ENCODE data around the gene KRTAP10-3.
"Not testable (repeated sequence)": the region's sequence is repeated elsewhere in the genome, so short reads cannot be mapped to it uniquely, and the experiment has no call there.

The KRTAP10-3 gene

DNA sequence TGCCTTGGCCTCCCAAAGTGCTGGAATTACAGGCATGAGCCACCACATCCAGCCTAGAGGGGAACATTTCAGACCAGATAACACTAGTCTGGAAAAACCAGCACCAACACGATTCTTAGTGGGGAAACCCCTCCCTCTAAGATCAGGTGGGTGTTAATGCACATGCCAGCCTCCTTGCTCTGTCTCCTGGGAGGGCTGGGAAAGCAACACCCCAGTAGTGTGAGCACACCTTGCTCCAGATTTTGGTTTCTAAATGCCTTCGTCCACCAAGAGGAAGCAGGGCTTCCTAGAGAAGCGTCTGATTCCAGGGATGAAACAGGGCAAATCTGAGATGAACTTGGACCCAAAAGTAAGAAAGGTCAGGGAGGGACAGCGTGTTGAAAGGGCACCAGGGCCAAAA lies 12.7 kb upstream of the KRTAP10-3 start:
- no peak for DNase-seq (ENCODE audit: low spot score)

DNA sequence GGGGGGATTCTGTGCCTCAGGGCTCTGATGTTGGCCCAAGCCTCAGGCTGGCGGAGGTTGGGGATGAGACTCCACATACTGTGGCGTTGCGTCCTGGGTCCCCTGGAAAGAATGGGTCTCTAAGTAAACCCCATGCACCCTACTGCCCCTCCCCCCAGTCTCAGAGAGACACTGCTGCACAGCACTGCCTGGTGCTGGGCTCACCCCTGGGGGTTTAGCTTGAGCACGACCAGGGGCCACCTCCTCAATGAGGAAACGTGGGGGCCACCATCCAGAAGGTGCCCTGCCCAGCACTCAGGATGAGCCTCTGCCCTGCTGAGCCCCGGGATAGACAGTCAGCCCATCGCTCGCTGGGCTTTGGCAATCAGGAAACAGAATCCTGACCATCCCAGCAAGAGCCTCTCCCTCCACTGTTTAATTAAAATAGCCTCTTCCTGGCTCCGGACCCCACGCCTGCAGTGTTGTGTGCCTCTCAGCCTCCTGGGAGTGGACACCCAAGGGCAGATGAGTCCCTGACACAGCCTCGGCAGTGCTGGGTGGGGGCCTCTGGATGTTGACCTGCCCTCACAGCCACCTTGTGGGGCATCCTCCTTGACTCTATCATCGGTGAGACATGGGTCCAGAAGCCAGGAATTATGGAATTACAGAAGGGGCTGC lies 11.4 kb upstream of the KRTAP10-3 start:
- no peak for DNase-seq (ENCODE audit: low spot score)

DNA sequence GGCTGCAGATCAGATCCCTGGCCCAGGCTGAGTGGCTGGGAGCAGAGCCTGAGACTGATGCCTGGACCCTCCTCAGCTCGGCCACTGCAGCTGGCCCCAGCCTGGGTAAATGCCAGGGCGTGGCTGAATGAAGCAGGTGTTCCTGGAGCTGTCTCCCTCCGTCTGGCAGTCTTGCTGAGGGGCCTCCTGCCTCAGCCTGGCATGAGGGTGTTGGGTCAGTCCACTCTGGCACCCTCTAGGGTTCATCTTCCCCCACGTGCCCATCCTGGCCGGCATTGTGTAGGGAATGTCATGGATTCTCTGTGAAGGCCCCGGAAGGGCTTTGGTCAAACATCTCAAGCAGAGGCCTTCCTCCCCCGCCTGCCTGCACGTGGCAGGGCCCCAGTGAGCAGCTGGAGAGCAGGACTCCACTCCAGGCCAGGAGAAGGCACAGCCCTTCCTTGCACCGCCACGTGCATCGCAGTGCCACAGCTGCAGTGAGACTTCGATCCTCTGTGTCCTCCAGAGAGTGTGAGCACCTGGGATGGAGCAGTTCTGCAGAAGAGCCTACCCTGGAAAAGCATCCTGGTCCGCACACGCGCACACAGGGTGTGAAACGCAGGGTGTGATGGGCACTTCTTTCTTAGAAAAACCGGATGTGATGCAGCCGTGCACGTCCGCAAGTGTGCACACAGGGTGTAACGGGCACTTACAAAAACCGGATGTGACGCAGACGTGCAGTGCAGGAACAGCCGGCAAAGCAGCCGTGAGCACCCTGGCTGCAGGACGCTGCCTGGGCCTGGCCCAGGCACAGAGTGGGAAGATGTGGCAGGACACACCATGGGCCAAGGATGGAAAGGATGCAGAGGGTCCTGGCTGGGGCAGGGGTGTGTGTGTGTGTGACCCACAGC lies 10.3 kb upstream of the KRTAP10-3 start:
- no peak for DNase-seq (ENCODE audit: low spot score)

DNA sequence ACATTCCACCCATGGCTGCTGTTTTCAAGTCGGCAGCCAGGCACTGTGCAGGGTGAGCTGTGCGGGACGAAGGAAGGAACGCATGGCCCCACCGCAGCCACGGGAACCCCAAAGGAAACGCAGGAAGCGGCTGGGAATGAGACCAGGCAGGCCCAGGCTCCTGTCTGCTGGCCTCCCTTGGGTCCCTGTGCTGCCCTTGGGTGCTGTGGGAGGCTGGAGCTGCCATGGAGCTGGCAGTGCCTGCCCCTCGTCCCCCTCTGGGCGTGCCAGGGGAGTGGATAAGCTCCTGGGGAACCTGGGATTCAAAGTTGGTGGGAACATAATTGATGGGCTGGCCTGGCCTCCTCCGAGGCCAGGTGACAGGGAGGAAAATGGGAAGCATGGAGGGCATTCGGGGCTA lies 9.7 kb upstream of the KRTAP10-3 start:
- DNase-seq (ENCODE audit: low spot score), result no peak

DNA sequence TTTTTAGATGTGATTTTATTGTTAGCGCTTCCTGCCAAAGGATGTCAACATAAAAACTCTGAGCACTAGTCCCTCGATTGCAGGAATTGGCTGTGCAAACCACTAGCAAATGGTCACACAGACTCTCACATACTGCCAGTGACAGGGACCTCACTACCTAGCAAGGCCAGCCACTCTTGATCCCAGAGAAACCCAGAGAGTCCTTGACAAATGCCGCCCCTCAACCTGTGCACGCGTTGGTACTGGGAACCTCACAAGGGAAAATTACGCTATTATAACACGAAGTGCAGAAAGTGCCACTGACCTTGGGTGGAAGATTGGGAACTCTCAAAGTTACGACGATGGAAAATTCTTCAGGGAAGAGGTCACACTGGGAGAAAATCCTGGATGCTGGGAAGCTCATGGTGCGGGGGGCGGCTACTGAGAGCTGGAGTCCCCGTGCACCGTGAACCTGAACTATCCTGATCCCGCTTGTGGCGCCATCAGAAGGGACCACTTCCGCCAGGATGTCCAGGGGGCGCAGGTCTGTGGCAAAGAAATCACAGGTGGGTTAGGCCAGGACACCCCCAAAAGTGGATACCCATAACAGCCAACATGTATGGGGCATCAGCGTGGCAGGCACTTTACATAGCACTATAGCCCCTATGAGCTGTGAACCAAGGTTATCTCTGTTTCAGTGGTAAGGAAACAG lies 9.0 kb upstream of the KRTAP10-3 start:
- DNase-seq (ENCODE audit: low spot score), result no peak

DNA sequence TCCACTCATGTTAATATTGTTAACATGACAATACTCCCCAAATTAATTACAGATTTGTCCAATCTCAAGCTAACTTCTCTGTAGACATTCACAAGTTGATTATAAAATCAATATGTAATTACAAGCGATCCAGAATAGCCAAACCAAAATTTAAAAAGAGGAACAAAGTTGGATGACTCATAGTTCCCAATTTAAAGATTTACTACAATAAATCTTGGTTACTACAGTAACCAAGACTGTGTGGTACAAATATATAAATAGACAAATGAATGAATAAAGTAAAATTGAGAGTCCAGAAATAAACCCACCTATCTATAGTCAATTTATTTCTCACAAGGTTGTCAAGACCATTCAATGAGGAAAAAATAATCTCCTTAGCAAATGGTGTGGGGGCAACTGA lies 7.8 kb upstream of the KRTAP10-3 start:
- DNase-seq (ENCODE audit: low spot score), result no peak

DNA sequence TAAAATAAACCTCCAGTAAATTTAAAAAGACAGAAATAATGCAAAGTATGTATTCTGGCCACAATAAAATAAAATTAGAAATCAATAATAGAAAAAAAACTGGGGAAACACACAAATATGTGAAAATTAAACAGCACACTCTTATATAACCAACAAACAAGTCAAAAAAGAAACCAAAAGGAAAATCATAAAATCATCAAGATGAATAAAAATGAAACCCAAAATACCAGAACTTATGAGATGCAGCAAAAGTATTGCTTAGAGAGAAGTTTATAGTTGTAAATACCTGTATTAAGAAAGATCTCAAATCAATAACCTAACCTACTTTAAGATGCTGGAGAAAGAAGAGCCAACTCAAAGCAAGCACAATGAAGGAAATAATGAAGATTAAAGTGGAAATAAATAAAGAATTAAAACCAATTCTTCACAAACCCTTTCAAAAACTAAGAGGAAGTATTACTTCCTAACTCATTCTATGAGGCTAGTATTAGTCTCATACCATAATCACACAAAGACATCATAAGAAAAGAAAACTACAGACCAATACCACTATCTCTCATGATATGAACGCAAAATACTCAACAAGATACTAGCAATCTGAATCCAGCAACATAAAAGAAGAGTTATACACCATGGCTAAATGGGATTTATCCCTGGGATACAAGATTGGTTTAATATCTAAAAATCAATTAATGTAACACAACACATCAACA lies 6.4 kb upstream of the KRTAP10-3 start:
- DNase-seq (ENCODE audit: low spot score), result no peak

DNA sequence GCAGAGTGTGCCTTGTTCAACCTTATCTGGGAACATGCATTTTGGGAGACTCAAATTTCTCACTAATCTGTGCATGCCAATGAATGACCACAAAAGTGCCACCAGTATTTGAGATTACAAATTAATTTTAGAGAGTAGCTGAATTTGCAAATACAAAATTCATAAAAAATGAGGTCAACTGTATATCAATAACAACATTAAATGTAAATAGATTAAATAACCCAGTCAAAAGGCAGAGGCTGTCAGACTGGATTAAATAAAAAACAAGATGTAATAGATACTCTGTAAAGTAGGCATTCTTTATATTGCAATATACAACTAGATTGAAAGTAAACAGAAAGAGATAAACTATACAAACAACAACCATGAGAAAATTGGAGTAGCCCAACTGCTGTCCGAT lies 5.5 kb upstream of the KRTAP10-3 start:
- DNase-seq (ENCODE audit: low spot score), result no peak

DNA sequence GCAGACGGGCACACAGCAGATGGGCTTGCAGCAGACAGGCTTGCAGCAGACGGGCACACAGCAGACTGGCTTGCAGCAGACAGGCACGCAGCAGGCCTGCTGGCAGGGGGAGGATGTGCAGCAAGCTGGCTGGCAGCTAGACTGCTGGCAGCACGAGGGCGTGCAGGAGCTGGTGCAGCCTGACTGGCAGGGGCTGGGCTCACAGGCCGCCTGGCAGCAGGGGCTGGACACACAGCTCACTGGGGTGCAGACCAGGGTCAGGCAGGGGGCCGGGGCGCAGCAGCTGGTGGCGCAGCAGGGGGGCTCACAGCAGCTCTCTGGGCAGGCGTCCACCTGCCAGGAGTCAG lies 293 bp downstream of the KRTAP10-3 start:
- not testable (repeated sequence) for DNase-seq (ENCODE audit: low spot score)

DNA sequence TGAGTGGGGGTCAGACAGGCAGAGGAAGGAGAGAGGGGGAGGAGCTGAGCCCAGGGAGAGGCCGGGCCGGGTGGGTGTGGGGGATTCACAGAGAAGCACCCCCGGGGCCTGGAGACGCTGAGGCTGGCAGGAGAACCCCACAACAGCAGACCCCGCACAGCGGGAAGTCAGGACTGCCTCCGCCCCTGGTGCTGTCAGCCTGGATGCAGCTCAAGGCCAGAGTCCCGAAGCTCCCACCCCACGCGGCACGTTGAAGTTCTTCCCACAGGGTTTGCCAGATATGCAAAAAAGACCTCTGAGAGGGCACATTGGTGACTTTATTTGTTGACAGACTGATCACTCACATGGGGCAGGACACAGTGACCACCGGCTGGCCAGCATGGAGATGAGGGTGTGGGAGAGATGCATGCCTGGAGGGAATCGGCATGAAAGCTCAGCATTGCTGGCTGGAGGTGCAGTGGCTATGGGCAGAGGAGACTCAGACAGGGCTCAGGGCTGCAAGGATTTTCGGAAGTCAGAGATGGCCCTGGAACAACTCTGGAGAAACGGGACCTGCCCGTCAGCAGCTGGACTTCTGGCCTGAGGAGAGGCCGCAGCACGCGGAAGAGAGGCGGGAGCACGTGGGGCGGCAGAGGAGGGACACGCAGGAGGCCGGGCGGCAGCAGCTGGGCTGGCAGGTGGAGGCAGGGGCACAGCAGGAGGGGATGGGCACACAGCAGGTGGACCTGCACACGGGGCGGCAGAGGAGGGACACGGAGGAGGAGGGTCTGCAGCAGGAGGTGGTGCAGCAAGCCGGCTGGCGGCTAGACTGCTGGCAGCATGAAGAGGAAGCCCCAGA lies 885 bp downstream of the KRTAP10-3 start:
- no peak for DNase-seq (ENCODE audit: low spot score)

DNA sequence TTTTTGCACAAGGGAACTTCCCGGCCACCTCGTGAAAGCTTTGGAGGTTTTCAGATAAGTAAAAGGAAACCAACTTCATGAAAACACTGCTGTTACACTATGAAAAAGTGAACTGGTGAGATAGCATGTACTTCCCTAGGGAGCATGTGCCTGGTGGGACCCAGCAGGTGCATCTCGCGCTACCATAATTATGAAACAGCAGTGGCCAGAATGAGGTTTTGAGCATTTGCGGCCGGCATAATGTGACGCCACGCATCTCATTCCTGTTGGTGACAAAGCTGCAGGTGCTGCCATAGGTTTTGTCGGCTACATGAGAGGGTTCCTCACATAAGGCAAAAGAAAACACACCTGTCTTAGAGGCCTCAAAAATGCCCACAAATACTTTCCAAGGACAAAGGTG lies 1.7 kb downstream of the KRTAP10-3 start:
- no peak for DNase-seq (ENCODE audit: low spot score)

DNA sequence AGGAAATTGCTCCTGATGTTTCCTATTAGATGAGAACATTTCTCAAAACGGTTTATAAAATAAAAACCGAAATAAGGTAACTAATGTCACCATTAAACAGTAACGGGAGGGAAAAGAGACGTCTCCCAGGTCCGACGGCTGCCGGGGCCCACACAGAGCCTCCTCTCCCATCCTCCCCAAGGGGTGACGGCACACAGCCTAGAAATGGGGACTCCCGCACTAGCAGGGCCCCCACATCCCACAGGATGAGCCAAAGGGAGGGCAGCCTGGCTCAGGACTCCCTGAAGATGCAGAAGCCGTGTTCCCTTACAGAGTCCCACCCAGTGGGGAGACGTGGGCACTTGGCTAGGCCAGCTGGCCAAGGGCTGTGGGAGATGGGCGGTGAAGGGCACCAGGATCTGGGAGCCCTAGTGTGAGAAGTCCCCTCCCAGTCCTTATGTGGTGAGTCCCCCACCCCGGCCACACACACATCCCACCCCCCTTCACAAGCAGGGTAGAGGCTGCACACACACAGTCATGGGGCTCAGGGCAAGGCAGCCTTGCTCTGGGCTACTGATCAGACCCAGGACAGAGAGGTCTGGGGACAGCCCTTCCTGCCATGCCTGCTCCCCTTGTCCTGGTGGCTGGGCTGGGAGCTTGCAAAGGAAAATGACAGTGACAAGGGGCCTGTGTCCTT lies 3.3 kb downstream of the KRTAP10-3 start:
- no peak for DNase-seq (ENCODE audit: low spot score)

DNA sequence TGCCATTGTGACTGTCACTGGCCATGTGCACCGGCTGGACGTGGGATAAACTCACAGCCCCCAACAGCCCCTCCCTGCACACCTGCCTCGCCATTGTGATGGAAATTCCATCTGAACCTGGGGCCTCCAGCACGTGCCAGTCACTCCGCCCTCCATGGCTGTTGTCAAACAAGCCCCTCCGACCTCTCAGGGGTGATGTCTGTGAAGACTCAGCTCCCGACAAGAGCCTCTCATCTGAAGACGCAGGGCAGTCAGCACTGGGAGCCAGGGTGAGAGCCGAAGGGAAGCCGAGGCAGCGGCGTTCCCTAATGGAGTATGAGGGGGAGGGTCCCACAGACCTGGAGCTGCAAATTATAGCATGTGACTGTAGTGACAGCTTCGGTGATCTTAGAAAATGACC lies 5.9 kb downstream of the KRTAP10-3 start:
- DNase-seq (ENCODE audit: low spot score), result no peak

DNA sequence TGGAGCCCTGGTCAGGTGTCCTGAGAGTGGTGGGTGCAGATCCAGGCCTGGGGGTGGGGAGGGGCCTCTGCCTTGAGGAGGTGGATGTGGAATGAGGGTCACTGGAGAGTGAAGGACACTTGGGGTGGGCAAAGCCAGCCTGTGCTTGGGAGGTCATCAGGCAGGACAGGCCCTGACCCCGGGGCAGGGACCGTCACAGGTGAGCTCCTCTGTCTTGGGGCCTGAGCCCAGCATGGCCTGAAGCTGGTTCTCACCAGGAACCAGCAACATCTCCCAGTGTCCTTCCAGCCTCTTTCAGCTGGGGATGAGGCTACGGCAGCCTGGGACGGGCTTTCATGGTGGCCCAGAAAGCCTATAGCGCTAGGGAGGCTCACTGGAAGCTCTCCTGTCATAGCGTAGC lies 6.5 kb downstream of the KRTAP10-3 start:
- no peak for DNase-seq (ENCODE audit: low spot score)

DNA sequence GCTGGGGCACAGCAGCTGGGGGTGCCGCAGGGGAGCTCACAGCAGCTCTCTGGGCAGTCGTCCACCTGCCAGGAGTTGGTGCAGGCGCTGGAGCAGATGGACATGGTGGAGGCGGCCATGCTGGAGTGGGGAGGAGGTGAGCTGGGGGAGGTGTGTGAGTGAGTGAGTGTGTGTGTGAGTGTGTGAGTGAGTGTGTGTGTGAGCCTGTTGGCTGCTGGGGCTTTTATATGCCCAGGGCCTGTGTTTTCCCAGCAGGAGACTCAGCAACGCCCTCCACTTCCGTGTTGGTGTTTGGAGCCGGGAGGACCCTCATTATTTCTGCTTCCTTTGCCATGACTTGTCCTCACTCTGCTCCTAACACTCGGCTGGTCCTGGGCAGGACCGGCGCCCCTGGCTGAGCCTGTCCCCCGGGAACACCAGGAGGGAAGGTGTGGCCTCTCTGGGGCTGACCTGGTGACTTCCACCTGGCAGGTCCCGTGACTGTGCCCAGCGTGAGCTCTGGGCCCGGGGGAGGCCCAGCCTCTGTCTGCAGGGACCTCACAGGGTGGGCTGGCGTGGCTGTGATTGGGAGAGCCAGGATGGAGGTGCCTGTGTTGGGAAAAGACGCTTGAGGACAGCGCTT lies 7.1 kb downstream of the KRTAP10-3 start, which contains the start of gene KRTAP10-2:
Gene KRTAP10-2, minus strand, starts transcription at position 166 of the 622 bp plus-strand sequence. Its CDS starts 47 bp downstream, at position 119.
- no peak for DNase-seq (ENCODE audit: low spot score)

DNA sequence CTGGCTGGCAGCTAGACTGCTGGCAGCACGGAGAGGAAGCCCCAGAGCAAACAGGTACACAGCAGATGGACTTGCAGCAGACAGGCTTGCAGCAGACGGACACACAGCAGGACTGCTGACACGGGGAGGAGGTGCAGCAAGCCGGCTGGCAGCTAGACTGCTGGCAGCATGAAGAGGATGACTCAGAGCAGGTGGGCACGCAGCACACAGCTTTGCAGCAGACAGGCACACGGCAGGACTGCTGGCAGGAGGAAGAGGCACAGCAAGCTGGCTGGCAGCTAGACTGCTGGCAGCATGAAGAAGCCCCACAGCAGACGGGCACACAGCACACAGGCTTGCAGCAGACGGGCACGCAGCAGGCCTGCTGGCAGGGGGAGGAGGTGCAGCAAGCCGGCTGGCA lies 7.8 kb downstream of the KRTAP10-3 start:
- DNase-seq (ENCODE audit: low spot score), result no peak

DNA sequence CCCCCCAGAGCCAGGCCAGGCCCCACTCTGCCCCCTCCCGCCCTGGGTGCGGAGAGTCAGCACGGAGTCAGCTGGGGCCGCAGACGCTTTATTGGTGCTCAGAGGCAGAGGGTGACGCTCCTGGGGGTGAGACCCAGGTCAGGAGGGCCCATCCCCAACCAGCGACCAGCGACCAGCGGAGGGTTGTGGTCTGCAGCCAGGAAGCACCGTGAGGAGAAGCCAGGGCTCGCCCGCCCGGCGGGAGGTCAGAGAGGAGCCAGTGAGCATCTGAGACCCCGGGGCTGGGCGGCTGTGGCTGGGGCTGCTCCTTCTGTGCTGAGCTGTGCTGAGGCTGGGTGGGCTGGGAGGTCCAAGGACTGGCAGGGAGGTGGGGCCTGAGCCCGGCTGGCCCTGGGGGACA lies 8.3 kb downstream of the KRTAP10-3 start:
- not testable (repeated sequence) for DNase-seq (ENCODE audit: low spot score)

DNA sequence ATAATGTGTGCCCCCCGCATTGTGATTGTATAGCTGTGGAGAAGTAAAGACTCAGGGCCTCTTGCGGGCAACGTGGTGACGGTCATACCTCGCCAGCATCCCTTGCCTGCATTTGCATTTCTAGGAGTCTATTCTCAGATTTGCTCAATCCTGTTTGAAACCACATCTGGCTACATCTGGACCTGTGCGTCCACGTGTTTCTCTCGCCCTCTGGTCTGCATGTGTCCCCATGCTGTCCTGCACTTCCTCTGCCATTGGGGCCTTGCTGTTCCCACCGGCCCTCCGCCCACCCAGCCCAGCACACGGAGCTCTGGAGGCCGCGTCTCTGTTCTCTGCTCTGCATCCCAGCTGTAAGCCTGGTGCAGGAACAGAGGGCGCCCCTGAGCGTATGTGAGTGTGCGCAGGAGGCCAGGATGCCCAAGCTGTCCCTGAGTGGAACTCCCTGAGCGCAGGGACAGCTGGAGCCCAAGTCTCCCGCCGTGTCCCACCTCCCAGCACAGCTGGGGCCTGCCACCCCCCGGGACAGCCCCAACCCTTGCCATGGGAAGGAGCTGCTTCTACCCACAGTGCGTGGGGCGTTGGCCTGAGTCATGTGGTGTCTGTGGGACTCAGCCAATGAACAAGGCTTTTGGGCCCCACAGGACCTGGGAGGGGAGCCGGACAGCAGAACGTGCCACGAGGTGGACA lies 8.9 kb downstream of the KRTAP10-3 start:
- DNase-seq (ENCODE audit: low spot score), result no peak

DNA sequence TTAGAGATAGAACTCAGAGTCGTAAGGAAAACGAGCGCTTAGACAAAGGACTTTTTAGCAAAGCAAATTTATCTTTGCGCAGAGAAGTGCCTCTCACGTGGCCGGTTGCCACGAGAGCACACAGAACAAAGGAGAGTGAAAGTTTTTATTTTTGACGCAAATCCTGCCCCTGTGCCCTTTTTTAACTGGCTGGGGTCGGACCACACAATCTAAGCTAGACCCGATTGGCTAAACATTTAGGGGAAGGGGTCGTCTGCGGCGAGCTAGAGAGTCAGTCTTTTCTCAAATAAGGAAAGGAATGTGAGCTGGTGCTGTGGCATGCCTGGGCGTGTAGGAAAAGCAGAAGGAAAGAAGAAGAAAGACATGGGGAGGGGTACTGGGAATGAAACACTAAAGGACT lies 9.7 kb downstream of the KRTAP10-3 start:
- no peak for DNase-seq (ENCODE audit: low spot score)

DNA sequence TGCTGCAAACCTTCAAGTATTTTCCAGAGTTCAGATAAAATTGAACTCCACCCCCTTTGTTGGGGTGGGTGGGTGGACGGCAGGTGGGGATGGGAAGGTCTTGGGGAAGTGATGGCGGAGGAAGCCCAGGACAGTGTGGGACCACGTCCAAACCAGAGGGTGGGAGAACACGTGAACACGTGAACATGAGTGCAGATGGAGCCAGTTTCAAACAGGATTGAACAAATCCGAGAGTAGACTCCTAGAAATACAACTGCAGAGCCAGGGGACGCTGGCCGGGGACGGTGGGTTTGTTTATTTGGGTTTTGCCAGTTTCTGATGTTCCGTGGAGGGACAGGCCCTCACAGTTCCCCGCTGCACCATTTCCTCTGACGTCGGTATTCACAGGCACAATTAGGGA lies 10.2 kb downstream of the KRTAP10-3 start:
- DNase-seq (ENCODE audit: low spot score), result no peak

Measured in HuH-7 (cell line).